GM12891 (cell line): ENCODE measurements around the gene CEP350.

Experiments used
- PAX5 ChIP-seq: IDR thresholded peaks from 2 replicates; pipeline ENCODE4 v1.6.1; 2011; ENCODE audit warnings: low read length, moderate library complexity, mild to moderate bottlenecking; ENCODE audit not compliant: insufficient read depth, severe bottlenecking
- POLR2A ChIP-seq: IDR thresholded peaks from 2 replicates; pipeline ENCODE4 v1.6.1; 2011; ENCODE audit warnings: low read depth, low read length, control low read depth
- POLR2AphosphoS5 ChIP-seq: IDR thresholded peaks from 2 replicates; pipeline ENCODE4 v1.6.1; 2011; ENCODE audit warnings: low read depth, low read length, control low read depth
- POU2F2 ChIP-seq: IDR thresholded peaks from 2 replicates; pipeline ENCODE4 v1.6.1; 2011; ENCODE audit warnings: low read depth, mild to moderate bottlenecking, control low read depth, low read length, moderate library complexity
- SPI1 ChIP-seq: IDR thresholded peaks from 2 replicates; pipeline ENCODE4 v1.6.1; 2011; ENCODE audit warnings: low read depth, low read length, control low read depth
- TAF1 ChIP-seq: IDR thresholded peaks from 2 replicates; pipeline ENCODE4 v1.6.1; 2011; ENCODE audit warnings: low read depth, low read length, control low read depth

- no peak for TF ChIP-seq POLR2AphosphoS5
- TF ChIP-seq POLR2A = no peak
- TF ChIP-seq TAF1 = no peak
- no peak for TF ChIP-seq SPI1
- TF ChIP-seq POU2F2 = no peak
- no peak for TF ChIP-seq PAX5
Measured at GRCh38 chr1:180155182-180155682, 200.6 kb downstream of the CEP350 start.
